H7 (cell line): ENCODE results near the gene GNAS. TPM values are rescaled to one million over a fixed set of nuclear protein-coding genes. Genes with fewer than 3 reads are reported as not detected.

Experiments
- DNase-seq: peaks from one replicate; pipeline ENCODE4 v3.0.0; 2012
- H3K27me3 ChIP-seq: 2 replicates; pipeline ENCODE4 v1.6.0; 2011; ENCODE audit warnings: mild to moderate bottlenecking, low read length; ENCODE audit not compliant: control insufficient read depth, insufficient read depth
- H3K36me3 ChIP-seq: replicated peaks from 2 replicates; pipeline ENCODE4 v1.5.1; 2011; ENCODE audit warnings: low read length; ENCODE audit not compliant: control insufficient read depth, insufficient read depth
- H3K4me3 ChIP-seq: 2 replicates; pipeline ENCODE4 v1.5.1; 2011; ENCODE audit warnings: low read depth, mild to moderate bottlenecking, control low read depth, low read length, moderate library complexity; ENCODE audit not compliant: insufficient read depth
- total RNA-seq: library from RNA; depleted of rRNA; stranded (reverse); fragments of >200 nt; shearing (Covaris generic); gene quantifications from 2 replicates; pipeline ENCODE4 v1.2.3, GENCODE V29; 2014

Gene GNAS
- total RNA-seq, 1 experiment from 2014 or later: 685 TPM

- Histone ChIP-seq H3K27me3 (no peaks in the 10 kb centered on the region), H3K36me3 (peaks cover 29% of the 10 kb centered on the region), H3K4me3 (no peak overlapping the region)
- no peak for DNase-seq
Measured at GRCh38 chr20:58901488-58902402, 49.2 kb downstream of the GNAS start.

GRCh38 chr20:58903614-58904013, 51.1 kb downstream of the GNAS start:
- H3K36me3 ChIP-seq: peaks cover 40% of the 10 kb centered on the region
- H3K4me3 ChIP-seq: no peak overlapping the region
- no peak for DNase-seq
- H3K27me3 ChIP-seq: no peaks in the 10 kb centered on the region

GRCh38 chr20:58905236-58905635, 52.7 kb downstream of the GNAS start:
- H3K4me3 ChIP-seq: no peak overlapping the region
- H3K27me3 ChIP-seq: no peaks in the 10 kb centered on the region
- peaks cover 50% of the 10 kb centered on the region for H3K36me3 ChIP-seq
- DNase-seq: no peak

- peaks cover 55% of the 10 kb centered on the region for H3K36me3 ChIP-seq
Measured at GRCh38 chr20:58906111-58906510, 53.6 kb downstream of the GNAS start.

GRCh38 chr20:58906894-58907293, 54.4 kb downstream of the GNAS start:
- DNase-seq: no peak
- no peak overlapping the region for H3K4me3 ChIP-seq
- peaks cover 56% of the 10 kb centered on the region for H3K36me3 ChIP-seq
- no peaks in the 10 kb centered on the region for H3K27me3 ChIP-seq

More at GRCh38 chr20:58906111-58906510, 53.6 kb downstream of the GNAS start:
- no peaks in the 10 kb centered on the region for H3K27me3 ChIP-seq
- no peak overlapping the region for H3K4me3 ChIP-seq
- no peak for DNase-seq

GRCh38 chr20:58907320-58908137, 55.0 kb downstream of the GNAS start:
- DNase-seq: no peak
- H3K27me3 ChIP-seq: no peaks in the 10 kb centered on the region
- peaks cover 53% of the 10 kb centered on the region for H3K36me3 ChIP-seq
- H3K4me3 ChIP-seq: no peak overlapping the region

GRCh38 chr20:58908221-58908620, 55.7 kb downstream of the GNAS start:
- Histone ChIP-seq H3K36me3 (peaks cover 52% of the 10 kb centered on the region), H3K27me3 (no peaks in the 10 kb centered on the region), H3K4me3 (no peak overlapping the region)
- no peak for DNase-seq

GRCh38 chr20:58908941-58909340, 56.4 kb downstream of the GNAS start:
- no peak for DNase-seq
- peaks cover 45% of the 10 kb centered on the region for H3K36me3 ChIP-seq
- H3K4me3 ChIP-seq: no peak overlapping the region
- H3K27me3 ChIP-seq: no peaks in the 10 kb centered on the region

GRCh38 chr20:58909585-58909984, 57.1 kb downstream of the GNAS start:
- peaks cover 43% of the 10 kb centered on the region for H3K36me3 ChIP-seq
- H3K27me3 ChIP-seq: no peaks in the 10 kb centered on the region
- H3K4me3 ChIP-seq: no peak overlapping the region

GRCh38 chr20:58910473-58910872, 58.0 kb downstream of the GNAS start:
- no peak overlapping the region for H3K4me3 ChIP-seq
- no peaks in the 10 kb centered on the region for H3K27me3 ChIP-seq
- no peak for DNase-seq
- peaks cover 36% of the 10 kb centered on the region for H3K36me3 ChIP-seq

More at GRCh38 chr20:58909585-58909984, 57.1 kb downstream of the GNAS start:
- no peak for DNase-seq

GRCh38 chr20:58911309-58911708, 58.8 kb downstream of the GNAS start:
- Histone ChIP-seq H3K27me3 (no peaks in the 10 kb centered on the region), H3K4me3 (no peak overlapping the region), H3K36me3 (peaks cover 28% of the 10 kb centered on the region)
- no peak for DNase-seq

- H3K36me3 ChIP-seq: peaks cover 26% of the 10 kb centered on the region
- DNase-seq: no peak
- H3K4me3 ChIP-seq: no peak overlapping the region
- no peaks in the 10 kb centered on the region for H3K27me3 ChIP-seq
Measured at GRCh38 chr20:58911970-58912369, 59.5 kb downstream of the GNAS start.

GRCh38 chr20:58913079-58913478, 60.6 kb downstream of the GNAS start:
- Histone ChIP-seq H3K4me3 (no peak overlapping the region), H3K36me3 (peaks cover 19% of the 10 kb centered on the region), H3K27me3 (no peaks in the 10 kb centered on the region)
- DNase-seq: no peak

GRCh38 chr20:58918621-58919020, 66.1 kb downstream of the GNAS start:
- Histone ChIP-seq H3K4me3 (no peak overlapping the region), H3K27me3 (no peaks in the 10 kb centered on the region), H3K36me3 (no peaks in the 10 kb centered on the region)
- no peak for DNase-seq

- no peak for DNase-seq
- no peaks in the 10 kb centered on the region; the same call in 1 of the 2 replicates for H3K27me3 ChIP-seq
- no peaks in the 10 kb centered on the region for H3K36me3 ChIP-seq
- H3K4me3 ChIP-seq: no peak overlapping the region
Measured at GRCh38 chr20:58921564-58921963, 69.0 kb downstream of the GNAS start.
